Smooth muscle cell (in vitro differentiated cells): ENCODE results near the gene ARIH1. TPM values are rescaled to one million over a fixed set of nuclear protein-coding genes. Genes with fewer than 3 reads are reported as not detected.

Experiments
- DNase-seq: peaks from one replicate; lab custom pipeline; 2025; ENCODE audit not compliant: unreplicated experiment; lab: John Stamatoyannopoulos, UW
- H2AFZ ChIP-seq: fragments of 200-600 bp; sonication (generic); 2 replicates; pipeline ENCODE4 v1.6.0; 2016; ENCODE audit warnings: antibody characterized with exemption, low read depth, mild to moderate bottlenecking
- H3F3A ChIP-seq: fragments of 200-600 bp; sonication (generic); 2 replicates; pipeline ENCODE4 v1.6.0; 2017; ENCODE audit warnings: antibody characterized with exemption, low read depth
- H3K27ac ChIP-seq: fragments of 200-600 bp; sonication (generic); 2 replicates; pipeline ENCODE4 v1.5.1; 2016; ENCODE audit warnings: low read depth, mild to moderate bottlenecking
- H3K27me3 ChIP-seq: fragments of 200-600 bp; sonication (generic); 2 replicates; pipeline ENCODE4 v1.6.1; 2016; ENCODE audit warnings: low read depth, mild to moderate bottlenecking
- H3K36me3 ChIP-seq: fragments of 200-600 bp; sonication (generic); 2 replicates; pipeline ENCODE4 v1.5.1; 2016; ENCODE audit warnings: low read depth
- H3K4me1 ChIP-seq: fragments of 200-600 bp; sonication (generic); 2 replicates; pipeline ENCODE4 v1.5.1; 2016; ENCODE audit warnings: low read depth
- H3K4me2 ChIP-seq: fragments of 200-600 bp; sonication (generic); 2 replicates; pipeline ENCODE4 v1.6.0; 2016; ENCODE audit warnings: mild to moderate bottlenecking
- H3K4me3 ChIP-seq: fragments of 200-600 bp; sonication (generic); 2 replicates; pipeline ENCODE4 v1.5.1; 2016; ENCODE audit warnings: mild to moderate bottlenecking
- H3K79me2 ChIP-seq: fragments of 200-600 bp; sonication (generic); 2 replicates; pipeline ENCODE4 v1.6.0; 2016; ENCODE audit warnings: low read depth, mild to moderate bottlenecking
- H3K9ac ChIP-seq: fragments of 200-600 bp; sonication (generic); 2 replicates; pipeline ENCODE4 v1.6.0; 2016; ENCODE audit warnings: low read depth
- H3K9me3 ChIP-seq: fragments of 200-600 bp; sonication (generic); replicated peaks from 2 replicates; pipeline ENCODE4 v1.5.1; 2016; ENCODE audit warnings: low read depth
- H4K20me1 ChIP-seq: fragments of 200-600 bp; sonication (generic); 2 replicates; pipeline ENCODE4 v1.6.0; 2016; ENCODE audit warnings: low read depth
- CTCF ChIP-seq: fragments of 200-600 bp; sonication (generic); IDR thresholded peaks from 2 replicates; pipeline ENCODE4 v1.5.1; 2017; ENCODE audit warnings: borderline replicate concordance, mild to moderate bottlenecking, antibody characterized with exemption; ENCODE audit not compliant: insufficient read depth, poor library complexity, severe bottlenecking
- WGBS: methylation state at CpG from one replicate; pipeline ENCODE4 v1.1.7; 2016; ENCODE audit warnings: low lambda C conversion rate; 5-methylcytosine and 5-hydroxymethylcytosine counted together
- polyA plus RNA-seq: library from polyadenylated mRNA; unstranded; fragments of >200 nt; fragmentation: Nextera tagmentation; extraction: Ambion mirVana; gene quantifications from 2 replicates; pipeline ENCODE4 v1.2.1, GENCODE V29; 2016
- total RNA-seq: library from RNA; depleted of rRNA; stranded (reverse); fragments of >200 nt; gene quantifications from 2 replicates; pipeline ENCODE4 v1.2.3, GENCODE V29; 2014

The ARIH1 gene
- total and polyA plus RNA-seq, 2 experiments from 2014 or later = 54.3 to 96.3 TPM

GRCh38 chr15:72489943-72490554 is 15.9 kb downstream of the ARIH1 start:
- Histone ChIP-seq H2AFZ (no peak overlapping the region), H3K27ac (peak overlapping the region; percentile 74), H3F3A (peaks cover 11% of the 10 kb centered on the region), H3K27me3 (no peaks in the 10 kb centered on the region), H3K4me2 (no peak overlapping the region), H3K9ac (no peak overlapping the region), H3K9me3 (no peaks in the 10 kb centered on the region), H3K4me3 (no peak overlapping the region), H3K36me3 (no peaks in the 10 kb centered on the region), H4K20me1 (peaks cover 100% of the 10 kb centered on the region), H3K79me2 (peaks cover 100% of the 10 kb centered on the region), H3K4me1 (peaks cover 23% of the 10 kb centered on the region)
- 97% methylated on average over 7 of the region's 7 CpGs for WGBS
- no peak for DNase-seq
- TF ChIP-seq CTCF = no peak

DNA sequence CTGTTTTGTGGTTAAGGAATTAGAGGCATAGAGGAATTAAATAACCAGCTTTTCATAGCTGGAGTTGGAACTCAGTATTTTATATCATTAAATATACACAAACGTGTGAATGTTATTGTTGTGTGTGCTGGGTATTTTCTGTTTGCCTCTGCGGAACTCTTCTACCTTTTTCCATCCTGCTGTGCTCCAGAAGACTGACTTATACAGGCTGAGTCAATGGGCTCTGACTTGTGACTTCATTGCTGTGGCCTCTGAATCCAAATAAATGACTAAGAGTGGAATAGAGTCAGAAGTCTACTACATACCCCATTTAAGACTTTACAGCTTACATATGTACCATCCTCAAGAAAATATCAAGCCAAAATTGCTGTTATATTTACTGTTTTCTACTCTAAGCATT is 17.6 kb downstream of the ARIH1 start:
- Histone ChIP-seq H4K20me1 (peaks cover 100% of the 10 kb centered on the region), H3K79me2 (peaks cover 100% of the 10 kb centered on the region), H3K4me2 (peak overlapping the region; percentile 44), H3K4me3 (no peak overlapping the region), H3K9me3 (no peaks in the 10 kb centered on the region), H2AFZ (no peak overlapping the region), H3F3A (peaks cover 8% of the 10 kb centered on the region), H3K27me3 (no peaks in the 10 kb centered on the region), H3K4me1 (peaks cover 23% of the 10 kb centered on the region), H3K36me3 (no peaks in the 10 kb centered on the region), H3K27ac (peak overlapping the region; percentile 74), H3K9ac (peak overlapping the region; percentile 5)
- no peak for TF ChIP-seq CTCF
- 30% methylated on average over 2 of the region's 2 CpGs for WGBS
- no peak for DNase-seq

- no peak overlapping the region for H3K4me3 ChIP-seq
- peak overlapping the region; percentile 44 for H3K4me2 ChIP-seq
- TF ChIP-seq CTCF = no peak
- H3K27me3 ChIP-seq = no peaks in the 10 kb centered on the region
- H3K4me1 ChIP-seq = peaks cover 18% of the 10 kb centered on the region
- DNase-seq = no peak
- no peaks in the 10 kb centered on the region for H3K36me3 ChIP-seq
- peaks cover 8% of the 10 kb centered on the region for H3F3A ChIP-seq
- H3K9ac ChIP-seq = no peak overlapping the region
- peaks cover 100% of the 10 kb centered on the region for H4K20me1 ChIP-seq
- H3K9me3 ChIP-seq = no peaks in the 10 kb centered on the region
- H3K27ac ChIP-seq = peak overlapping the region; percentile 74
- peaks cover 100% of the 10 kb centered on the region for H3K79me2 ChIP-seq
- H2AFZ ChIP-seq = no peak overlapping the region
Observed at GRCh38 chr15:72492733-72493132, 18.6 kb downstream of the ARIH1 start.

- Histone ChIP-seq H3K79me2 (peaks cover 100% of the 10 kb centered on the region), H3K4me2 (peak overlapping the region; percentile 44), H4K20me1 (peaks cover 100% of the 10 kb centered on the region), H3K9me3 (no peaks in the 10 kb centered on the region), H3K4me3 (no peak overlapping the region), H3F3A (peaks cover 8% of the 10 kb centered on the region), H3K4me1 (peaks cover 18% of the 10 kb centered on the region), H3K9ac (no peak overlapping the region), H3K27me3 (no peaks in the 10 kb centered on the region), H3K27ac (peak overlapping the region; percentile 74), H3K36me3 (no peaks in the 10 kb centered on the region), H2AFZ (no peak overlapping the region)
- 96% methylated on average over 2 of the region's 2 CpGs for WGBS
- no peak for DNase-seq
- no peak for TF ChIP-seq CTCF
Observed at GRCh38 chr15:72493220-72493619, 19.1 kb downstream of the ARIH1 start.
